HEK293 (cell line): ENCODE measurements around the gene MAN2B1.

Experiments
- GLI2 ChIP-seq: fragments of 450-650 bp; formaldehyde crosslinking; IDR thresholded peaks from 2 replicates; pipeline ENCODE4; 2017; ENCODE audit warnings: missing biosample characterization, missing genetic modification characterization, low read depth, borderline replicate concordance
- ZBTB11 ChIP-seq: fragments of 450-650 bp; formaldehyde crosslinking; conservative IDR thresholded peaks from 2 replicates; pipeline ENCODE4 v1.5.1; 2016; ENCODE audit warnings: low read depth, missing biosample characterization, missing genetic modification characterization
- ZNF24 ChIP-seq: fragments of 450-650 bp; formaldehyde crosslinking; IDR thresholded peaks from 2 replicates; pipeline ENCODE4 v1.5.1; 2016; ENCODE audit warnings: missing biosample characterization, missing genetic modification characterization
- ZNF341 ChIP-seq: fragments of 450-650 bp; formaldehyde crosslinking; IDR thresholded peaks from 2 replicates; pipeline ENCODE4; 2016; ENCODE audit warnings: low read depth, missing biosample characterization, missing genetic modification characterization
- TF ChIP-seq, protein P1 (sequence below): fragments of 450-650 bp; formaldehyde crosslinking; IDR thresholded peaks from 2 replicates; pipeline ENCODE4 v1.5.1; 2016; ENCODE audit warnings: missing biosample characterization, missing genetic modification characterization

GRCh38 chr19:12701596-12702282 lies 35.2 kb upstream of the MAN2B1 start:
- no peak for TF ChIP-seq GLI2 (tag by site-specific recombination)
- TF ChIP-seq ZNF24 (tag by site-specific recombination) = no peak
- TF ChIP-seq, protein P1, sequence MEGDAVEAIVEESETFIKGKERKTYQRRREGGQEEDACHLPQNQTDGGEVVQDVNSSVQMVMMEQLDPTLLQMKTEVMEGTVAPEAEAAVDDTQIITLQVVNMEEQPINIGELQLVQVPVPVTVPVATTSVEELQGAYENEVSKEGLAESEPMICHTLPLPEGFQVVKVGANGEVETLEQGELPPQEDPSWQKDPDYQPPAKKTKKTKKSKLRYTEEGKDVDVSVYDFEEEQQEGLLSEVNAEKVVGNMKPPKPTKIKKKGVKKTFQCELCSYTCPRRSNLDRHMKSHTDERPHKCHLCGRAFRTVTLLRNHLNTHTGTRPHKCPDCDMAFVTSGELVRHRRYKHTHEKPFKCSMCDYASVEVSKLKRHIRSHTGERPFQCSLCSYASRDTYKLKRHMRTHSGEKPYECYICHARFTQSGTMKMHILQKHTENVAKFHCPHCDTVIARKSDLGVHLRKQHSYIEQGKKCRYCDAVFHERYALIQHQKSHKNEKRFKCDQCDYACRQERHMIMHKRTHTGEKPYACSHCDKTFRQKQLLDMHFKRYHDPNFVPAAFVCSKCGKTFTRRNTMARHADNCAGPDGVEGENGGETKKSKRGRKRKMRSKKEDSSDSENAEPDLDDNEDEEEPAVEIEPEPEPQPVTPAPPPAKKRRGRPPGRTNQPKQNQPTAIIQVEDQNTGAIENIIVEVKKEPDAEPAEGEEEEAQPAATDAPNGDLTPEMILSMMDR = no peak
- TF ChIP-seq ZBTB11 = no peak
- TF ChIP-seq ZNF341 (tag by site-specific recombination) = no peak
